H1 (cell line): ENCODE data around the gene ELF4. TPM values are rescaled to one million over a fixed set of nuclear protein-coding genes. Genes with fewer than 3 reads are reported as not detected.

Source experiments
- RXRA ChIP-seq: IDR thresholded peaks from 2 replicates; pipeline ENCODE4 v1.6.1; 2011; ENCODE audit warnings: low read depth, mild to moderate bottlenecking, low read length, moderate library complexity; ENCODE audit not compliant: insufficient read depth
- SUZ12 ChIP-seq: fragments of 200-600 bp; sonication (generic); IDR thresholded peaks from 2 replicates; pipeline ENCODE4 v1.6.1; 2012; ENCODE audit warnings: mild to moderate bottlenecking, inconsistent platforms, low read length, moderate library complexity, mixed read lengths
- polyA plus RNA-seq, 7 experiments: library from polyadenylated mRNA; depleted of rRNA in 3 of 7; stranded (reverse) in 5 of 7; unstranded in 2 of 7; fragments of >200 nt in 5 of 7; fragments of 200-250 nt in 2 of 7; gene quantifications; 1 replicate in 5 of 7; 2 replicates in 1 of 7; 4 replicates in 1 of 7; pipeline versions ENCODE4 v1.2.1 to v1.2.3, GENCODE V29; 2011 to 2013; ENCODE audit warnings: missing spikeins in 2 of 7, mixed read lengths in 2 of 7
- total RNA-seq: library from RNA; stranded (reverse); fragmentation: NEBNext Ultra II Directional; extraction: Animal tissue kit (Norgen Biotek cat#: 25700); gene quantifications from 2 replicates; pipeline ENCODE4 v1.2.1, GENCODE V29; 2021

Gene ELF4
- total and polyA plus RNA-seq, 2 of the 8 experiments (the other 6 are each of a cell fraction or from before 2014, with no cell fraction given), result 1.8 to 2.0 TPM

DNA sequence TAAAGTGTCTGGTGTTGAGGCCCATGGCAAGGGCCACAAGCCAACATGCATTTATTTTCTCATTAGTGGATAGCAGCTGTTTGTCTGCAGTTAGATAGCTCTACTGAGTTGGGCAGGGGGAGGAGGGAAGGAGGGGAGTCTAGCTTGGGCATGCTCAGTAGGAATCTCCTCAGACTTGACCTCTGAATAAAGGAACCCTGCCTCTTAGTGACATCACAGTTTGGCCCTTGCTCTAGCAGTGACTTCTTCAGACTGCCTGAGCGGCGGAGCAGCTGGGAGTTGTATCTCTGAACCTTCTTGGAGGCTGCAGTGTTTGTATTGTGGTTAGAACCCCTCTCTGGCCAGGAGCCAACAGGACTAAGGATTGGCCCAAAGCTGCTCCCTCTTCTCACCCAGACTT lies 70.5 kb downstream of the ELF4 start (continued):
- no peak for TF ChIP-seq SUZ12
- no peak for TF ChIP-seq RXRA
- TF ChIP-seq, all 59 proteins: peak for 0
